ENCODE measurements around the gene CMTM6. TPM values are rescaled to one million over a fixed set of nuclear protein-coding genes. Genes with fewer than 3 reads are reported as not detected.
"Not testable (repeated sequence)": the region's sequence is repeated elsewhere in the genome, so short reads cannot be mapped to it uniquely, and the experiment has no call there.

Gene CMTM6
- polyA plus RNA-seq, 1 experiment, result 22.8 TPM

GRCh38 chr3:32469151-32469874 is 33.3 kb downstream of the CMTM6 start:
- ChIA-PET POLR2A (no interaction called here), CTCF (interaction anchor here (0.7 to 4.6 kb wide), 9 partner anchors 14 to 171 kb away, joined by 3 to 86 read pairs (median 10); partner anchors contain the start of gene CMTM7)
- Histone ChIP-seq H3K27me3 (ENCODE audit: control insufficient read depth, insufficient read depth, low read length) (no peaks in the 10 kb centered on the region), H3K4me3 (ENCODE audit: low read depth, low read length) (no peak overlapping the region), H3K36me3 (ENCODE audit: control insufficient read depth, insufficient read depth, low read length) (peaks cover 3% of the 10 kb centered on the region; the same call in 1 of the 2 replicates)
- TF ChIP-seq, protein P1, sequence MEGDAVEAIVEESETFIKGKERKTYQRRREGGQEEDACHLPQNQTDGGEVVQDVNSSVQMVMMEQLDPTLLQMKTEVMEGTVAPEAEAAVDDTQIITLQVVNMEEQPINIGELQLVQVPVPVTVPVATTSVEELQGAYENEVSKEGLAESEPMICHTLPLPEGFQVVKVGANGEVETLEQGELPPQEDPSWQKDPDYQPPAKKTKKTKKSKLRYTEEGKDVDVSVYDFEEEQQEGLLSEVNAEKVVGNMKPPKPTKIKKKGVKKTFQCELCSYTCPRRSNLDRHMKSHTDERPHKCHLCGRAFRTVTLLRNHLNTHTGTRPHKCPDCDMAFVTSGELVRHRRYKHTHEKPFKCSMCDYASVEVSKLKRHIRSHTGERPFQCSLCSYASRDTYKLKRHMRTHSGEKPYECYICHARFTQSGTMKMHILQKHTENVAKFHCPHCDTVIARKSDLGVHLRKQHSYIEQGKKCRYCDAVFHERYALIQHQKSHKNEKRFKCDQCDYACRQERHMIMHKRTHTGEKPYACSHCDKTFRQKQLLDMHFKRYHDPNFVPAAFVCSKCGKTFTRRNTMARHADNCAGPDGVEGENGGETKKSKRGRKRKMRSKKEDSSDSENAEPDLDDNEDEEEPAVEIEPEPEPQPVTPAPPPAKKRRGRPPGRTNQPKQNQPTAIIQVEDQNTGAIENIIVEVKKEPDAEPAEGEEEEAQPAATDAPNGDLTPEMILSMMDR (IDR thresholded peaks at IDR 0.05; ENCODE audit: insufficient read depth, low read depth, low read length), result no peak
- no peak for DNase-seq (ENCODE audit: low read depth)

GRCh38 chr3:32467333-32468070 is 35.1 kb downstream of the CMTM6 start:
- ChIA-PET CTCF (interaction anchor here (0.6 to 4.6 kb wide), 42 partner anchors 7 to 218 kb away, joined by 3 to 86 read pairs (median 5); partner anchors contain the start of genes CMTM7 and CNOT10), POLR2A (no interaction called here)
- TF ChIP-seq, protein P1 (IDR thresholded peaks at IDR 0.05; ENCODE audit: insufficient read depth, low read depth, low read length), result peak; percentile 87
- DNase-seq (ENCODE audit: low read depth), result no peak
- Histone ChIP-seq H3K36me3 (ENCODE audit: control insufficient read depth, insufficient read depth, low read length) (peaks cover 3% of the 10 kb centered on the region; the same call in 1 of the 2 replicates), H3K27me3 (ENCODE audit: control insufficient read depth, insufficient read depth, low read length) (no peaks in the 10 kb centered on the region), H3K4me3 (ENCODE audit: low read depth, low read length) (peak overlapping the region; percentile 30)

DNA sequence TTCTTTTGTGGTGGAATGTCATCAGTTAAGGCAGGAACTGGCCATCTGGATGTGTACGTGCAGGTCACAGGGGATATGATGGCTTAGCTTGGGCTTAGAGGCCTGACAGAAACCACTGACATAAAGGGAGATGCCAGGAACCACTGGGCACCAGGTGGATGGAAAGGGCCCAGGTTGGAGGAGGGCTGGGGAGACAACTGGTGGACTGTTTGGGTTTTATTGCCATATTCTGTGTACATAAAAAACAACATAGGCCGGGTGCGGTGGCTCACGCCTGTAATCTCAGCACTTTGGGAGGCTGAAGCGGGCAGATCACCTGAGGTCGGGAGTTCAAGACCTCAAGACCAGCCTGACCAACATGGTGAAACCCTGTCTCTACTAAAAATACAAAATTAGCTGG is 35.8 kb downstream of the CMTM6 start:
- POLR2A ChIA-PET; H3K4me3 ChIP-seq (ENCODE audit: low read depth, low read length); DNase-seq (ENCODE audit: low read depth); H3K36me3 ChIP-seq (ENCODE audit: control insufficient read depth, insufficient read depth, low read length); H3K27me3 ChIP-seq (ENCODE audit: control insufficient read depth, insufficient read depth, low read length): not testable (repeated sequence)
- CTCF ChIA-PET, result interaction anchor here (1.0 to 4.6 kb wide), 10 partner anchors 8 to 169 kb away, joined by 3 to 86 read pairs (median 8); no protein-coding TSS in a partner anchor

DNA sequence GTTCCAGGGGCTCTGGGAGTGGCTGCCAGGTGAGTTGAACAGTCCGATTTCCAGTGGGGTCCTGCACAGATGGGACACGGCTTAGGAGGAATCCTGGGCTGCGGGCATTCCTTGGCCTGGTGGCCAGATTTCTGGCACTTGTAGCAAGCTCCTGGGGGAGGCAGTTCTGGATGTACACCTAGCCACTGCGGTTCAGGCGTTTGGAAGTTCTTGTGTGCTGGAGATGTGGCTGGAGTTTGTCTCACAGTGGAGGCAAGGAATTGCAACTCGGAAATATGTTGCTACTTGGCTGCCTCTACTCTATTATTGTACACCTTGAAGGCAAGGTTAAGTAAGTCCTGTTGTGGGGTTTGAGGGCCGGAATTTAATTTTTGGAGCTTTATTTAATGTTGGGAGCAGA is 37.9 kb downstream of the CMTM6 start:
- DNase-seq (ENCODE audit: low read depth); H3K4me3 ChIP-seq (ENCODE audit: low read depth, low read length); H3K36me3 ChIP-seq (ENCODE audit: control insufficient read depth, insufficient read depth, low read length); POLR2A ChIA-PET; H3K27me3 ChIP-seq (ENCODE audit: control insufficient read depth, insufficient read depth, low read length): not testable (repeated sequence)
- CTCF ChIA-PET, result interaction anchor here (0.6 to 2.3 kb wide), 3 partner anchors 9 to 226 kb away, joined by 3 to 9 read pairs (median 3); no protein-coding TSS in a partner anchor

DNA sequence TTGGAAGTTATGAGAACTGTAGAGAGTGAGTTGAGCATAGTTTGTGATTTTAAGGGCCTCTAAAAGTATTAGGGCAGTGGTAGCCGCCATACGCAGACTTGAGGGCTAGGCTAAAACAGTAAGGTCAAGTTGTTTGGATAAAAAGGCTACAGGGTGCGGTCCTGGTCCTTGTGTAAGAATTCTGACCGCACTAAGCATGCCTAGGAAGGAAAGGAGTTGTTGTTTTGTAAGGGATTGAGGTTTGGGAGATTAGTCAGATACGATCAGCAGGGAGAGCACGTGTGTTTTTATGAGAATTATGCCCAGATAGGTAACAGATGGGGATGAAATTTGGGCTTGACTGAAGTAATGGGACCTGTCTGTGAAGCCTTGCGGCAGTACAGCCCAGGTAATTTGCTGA is 39.2 kb downstream of the CMTM6 start:
- H3K27me3 ChIP-seq (ENCODE audit: control insufficient read depth, insufficient read depth, low read length); POLR2A ChIA-PET; DNase-seq (ENCODE audit: low read depth); H3K36me3 ChIP-seq (ENCODE audit: control insufficient read depth, insufficient read depth, low read length); H3K4me3 ChIP-seq (ENCODE audit: low read depth, low read length): not testable (repeated sequence)
- CTCF ChIA-PET, result interaction anchor here (0.7 kb wide), 2 partner anchors 320 to 373 kb away, joined by 3 read pairs; no protein-coding TSS in a partner anchor

DNA sequence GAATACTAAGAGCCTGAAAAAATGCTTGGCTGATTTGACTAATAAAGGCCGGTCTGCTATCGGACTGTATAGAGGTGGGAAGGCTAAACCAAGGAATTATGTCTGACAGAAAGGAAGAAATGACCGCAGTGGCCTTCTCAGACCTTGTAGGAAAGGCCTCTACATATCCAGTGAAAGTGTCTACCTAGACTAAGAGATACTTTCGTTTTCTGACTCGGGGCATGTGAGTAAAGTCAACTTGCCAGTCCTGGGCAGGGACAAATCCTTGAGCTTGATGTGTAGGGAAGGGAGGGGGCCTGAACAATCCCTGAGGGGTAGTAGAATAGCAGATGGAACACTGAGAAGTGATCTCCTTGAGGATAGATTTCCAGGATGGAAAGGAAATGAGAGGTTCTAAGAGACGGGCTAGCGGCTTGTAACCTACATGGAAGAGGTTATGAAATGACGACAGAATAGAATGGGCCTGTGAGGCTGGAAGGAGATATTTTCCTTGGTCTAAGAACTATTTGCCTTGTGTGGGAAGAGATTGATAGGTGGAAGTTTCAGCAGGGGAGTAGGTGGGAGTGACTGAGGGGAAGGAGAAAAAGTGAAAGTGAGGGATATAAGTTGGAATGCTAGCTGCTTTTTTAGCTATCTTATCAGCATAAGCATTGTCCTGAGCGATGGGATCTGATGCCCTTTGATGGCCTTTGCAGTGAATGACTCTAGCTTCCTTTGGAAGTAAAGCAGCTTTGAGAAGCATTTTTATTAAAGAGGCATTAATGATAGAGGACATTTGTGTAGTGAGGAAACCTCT is 40.3 kb downstream of the CMTM6 start:
- CTCF ChIA-PET; H3K27me3 ChIP-seq (ENCODE audit: control insufficient read depth, insufficient read depth, low read length); H3K36me3 ChIP-seq (ENCODE audit: control insufficient read depth, insufficient read depth, low read length); DNase-seq (ENCODE audit: low read depth); POLR2A ChIA-PET; H3K4me3 ChIP-seq (ENCODE audit: low read depth, low read length): not testable (repeated sequence)

- DNase-seq (ENCODE audit: low read depth); H3K27me3 ChIP-seq (ENCODE audit: control insufficient read depth, insufficient read depth, low read length); H3K4me3 ChIP-seq (ENCODE audit: low read depth, low read length); CTCF ChIA-PET; POLR2A ChIA-PET; H3K36me3 ChIP-seq (ENCODE audit: control insufficient read depth, insufficient read depth, low read length): not testable (repeated sequence)
Observed at GRCh38 chr3:32460817-32461496, 41.7 kb downstream of the CMTM6 start.
